HG03060 (cell line): ENCODE results near the gene ATOX1.

Source experiments
- ATAC-seq: cut with Tn5 transposase; IDR thresholded peaks from one replicate; pipeline ENCODE4 v1.9.1; 2021; ENCODE audit warnings: low read depth, moderate number of reproducible peaks; ENCODE audit not compliant: unreplicated experiment

ATOX1 gene

DNA sequence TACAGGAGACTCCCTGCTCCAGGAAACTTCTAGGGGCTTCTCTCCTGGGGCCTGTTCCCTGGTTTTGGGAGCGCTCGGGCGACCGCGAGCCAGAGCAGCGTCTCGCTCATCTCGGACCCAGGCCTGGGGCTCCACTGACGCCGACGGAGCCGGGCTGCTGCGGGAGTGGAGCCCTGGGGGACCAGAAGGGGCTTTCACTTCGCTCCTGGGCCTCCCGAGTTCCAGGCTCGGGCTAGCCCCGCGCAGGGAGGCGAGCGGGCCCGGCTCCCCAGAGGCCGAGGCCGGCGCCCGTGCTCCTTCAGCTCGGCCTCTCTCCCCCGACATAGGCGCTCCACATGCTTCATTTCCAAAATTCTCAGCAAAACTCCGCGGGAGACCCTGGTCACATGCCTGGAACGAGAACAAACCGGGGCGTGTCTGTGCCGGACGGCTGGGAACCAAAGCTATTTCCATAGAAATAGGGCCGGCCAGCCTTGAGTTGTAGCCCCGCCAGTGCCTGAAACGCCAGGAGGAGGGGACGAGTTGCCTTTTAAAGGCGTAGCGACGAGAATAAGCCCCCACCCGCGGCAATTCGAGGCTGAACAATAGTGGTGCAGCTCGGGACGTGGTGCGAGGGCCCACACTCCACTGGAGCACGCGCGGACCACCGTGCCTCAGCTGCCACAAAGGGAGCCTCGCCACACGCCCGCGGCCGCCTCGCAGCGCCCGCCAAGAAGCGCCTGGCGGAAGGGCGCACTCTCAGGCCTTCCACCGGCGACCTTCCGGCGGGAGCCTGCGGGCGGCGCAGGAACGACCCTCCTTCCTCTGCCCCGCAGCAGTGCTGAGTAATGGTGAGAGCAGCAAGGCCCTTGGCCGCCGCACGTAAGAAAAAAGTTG is 12.2 kb upstream of the ATOX1 start:
- peak; percentile 1 for ATAC-seq

DNA sequence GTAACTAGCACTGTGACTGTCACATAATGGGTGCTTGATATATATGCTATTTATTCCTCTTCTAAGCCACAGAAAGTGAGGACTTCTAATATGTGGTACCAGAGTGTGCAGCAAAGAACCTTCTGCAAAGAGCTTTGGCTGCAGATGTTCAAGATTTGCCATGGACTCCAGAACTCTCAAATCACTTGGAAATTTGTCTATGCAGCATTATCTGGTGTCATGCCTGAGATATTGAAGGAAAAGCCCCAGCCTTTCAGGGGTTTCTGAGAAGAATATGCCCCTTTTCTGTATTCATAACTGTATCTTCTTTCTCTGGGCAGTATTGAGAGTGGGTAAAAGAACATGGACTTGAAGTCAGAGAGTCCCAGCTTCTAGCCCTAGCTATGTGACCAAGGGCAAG is 8.5 kb upstream of the ATOX1 start:
- no peak for ATAC-seq

DNA sequence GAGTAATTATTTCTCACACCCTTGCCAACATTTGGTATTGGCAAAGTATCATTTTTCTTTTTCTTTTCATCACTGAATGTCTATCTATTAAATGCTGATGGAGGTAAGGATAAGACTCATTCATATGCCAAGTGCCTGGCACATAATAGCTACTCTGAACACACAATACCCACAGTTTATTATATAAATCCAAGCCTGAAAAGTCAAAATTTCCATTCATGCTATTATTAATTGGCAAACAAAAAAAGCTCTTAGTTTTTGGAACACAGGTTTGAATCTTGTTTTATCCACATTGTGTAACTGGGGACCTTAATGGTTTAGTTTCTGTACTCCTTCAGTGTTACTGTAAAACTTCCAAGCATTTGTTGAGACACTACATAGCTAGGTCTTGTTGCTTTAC is 6.4 kb upstream of the ATOX1 start:
- ATAC-seq, result no peak

DNA sequence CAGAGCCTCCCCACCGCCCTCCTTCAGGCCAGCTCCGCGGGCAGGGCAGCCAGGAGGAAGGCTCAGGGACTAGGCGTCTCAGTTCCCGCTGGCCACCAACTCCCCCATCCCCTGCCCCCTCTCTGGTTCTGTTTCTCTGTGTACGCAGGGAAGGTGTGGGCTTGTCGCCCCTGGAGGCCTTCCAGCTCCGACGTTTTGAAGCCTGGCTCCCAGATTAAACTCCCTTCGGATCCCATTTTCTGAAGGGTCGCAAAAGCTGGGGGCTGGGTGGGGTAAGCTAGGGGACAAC is 346 bp downstream of the ATOX1 start:
- ATAC-seq, result no peak

DNA sequence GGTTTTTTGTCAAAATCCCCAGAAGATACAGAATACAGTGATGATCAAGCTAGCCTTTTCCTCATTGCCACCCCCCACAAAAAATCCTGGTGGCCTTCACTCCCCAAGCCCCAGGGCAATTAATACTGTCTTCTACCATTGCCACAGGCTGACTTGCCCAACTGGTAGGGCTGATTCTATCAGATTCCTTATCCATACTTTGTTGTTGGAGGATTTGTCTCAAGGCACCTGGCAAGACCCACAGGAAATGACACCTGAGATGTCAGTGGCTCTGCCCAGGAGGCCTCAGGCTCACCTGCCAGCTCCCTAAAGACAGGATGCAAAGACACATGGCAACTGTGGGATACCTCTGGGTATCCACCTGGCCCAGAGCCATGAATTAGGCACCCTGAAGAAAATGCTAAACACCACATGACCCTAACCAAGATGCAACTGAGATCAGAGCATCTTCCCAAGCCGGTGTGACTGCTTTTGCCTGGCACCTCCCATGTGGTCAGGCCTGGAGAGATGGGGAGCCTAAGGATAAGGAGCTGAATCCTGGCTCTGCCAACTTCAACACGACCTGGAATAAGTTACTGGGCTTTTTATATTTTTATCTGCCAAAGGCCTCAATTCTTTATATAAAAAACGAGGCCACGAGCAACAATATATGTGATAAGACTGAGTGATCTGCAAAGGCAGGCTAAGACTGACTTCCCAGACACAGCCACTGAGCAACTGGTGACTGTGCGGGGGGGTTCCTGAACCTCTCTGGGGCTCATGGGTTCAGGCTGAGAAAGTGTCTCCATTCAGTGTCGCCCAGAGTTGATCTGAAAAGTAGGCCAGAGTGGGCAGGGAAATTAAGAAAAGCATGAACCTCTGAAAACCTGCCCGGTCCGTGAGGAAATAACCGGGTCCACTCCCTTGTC is 944 bp downstream of the ATOX1 start:
- ATAC-seq, result no peak

DNA sequence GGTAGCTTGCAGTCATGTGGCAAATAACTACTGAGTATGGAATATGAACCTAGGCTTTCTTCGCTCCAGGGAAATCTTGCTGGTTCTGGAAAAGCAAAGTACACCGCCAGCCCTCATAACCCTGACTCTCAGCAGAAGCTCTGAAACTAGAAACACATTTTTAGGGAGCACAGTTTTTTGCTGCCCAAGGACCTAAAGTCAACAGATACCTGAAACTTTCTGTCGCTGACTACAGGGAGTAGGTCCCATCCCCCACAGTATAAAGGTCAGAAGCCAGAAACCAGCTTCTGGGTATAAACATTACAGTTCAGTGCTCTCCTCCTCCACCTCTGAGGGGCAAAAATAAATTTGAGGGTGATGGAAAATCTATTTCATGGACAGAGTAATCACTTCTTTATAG is 3.0 kb downstream of the ATOX1 start:
- ATAC-seq, result no peak

DNA sequence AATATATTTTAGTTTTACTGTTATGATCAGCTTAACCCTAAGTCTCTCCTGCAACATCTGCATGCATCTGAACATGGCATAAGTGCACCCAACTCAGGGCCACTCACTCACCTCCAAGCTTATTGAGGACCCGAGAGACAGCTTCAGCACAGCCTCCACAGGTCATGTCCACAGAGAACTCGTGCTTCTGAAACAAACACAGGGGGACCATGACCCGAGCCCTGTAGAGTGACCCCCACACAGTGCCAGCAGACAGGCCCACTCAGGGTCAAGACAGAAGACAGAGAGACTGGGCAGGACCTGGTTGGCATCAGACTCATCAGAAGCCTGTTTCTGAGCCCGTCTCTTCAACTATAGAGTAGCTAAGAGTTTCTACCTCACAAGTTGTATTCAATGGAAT is 6.8 kb downstream of the ATOX1 start:
- ATAC-seq, result no peak

DNA sequence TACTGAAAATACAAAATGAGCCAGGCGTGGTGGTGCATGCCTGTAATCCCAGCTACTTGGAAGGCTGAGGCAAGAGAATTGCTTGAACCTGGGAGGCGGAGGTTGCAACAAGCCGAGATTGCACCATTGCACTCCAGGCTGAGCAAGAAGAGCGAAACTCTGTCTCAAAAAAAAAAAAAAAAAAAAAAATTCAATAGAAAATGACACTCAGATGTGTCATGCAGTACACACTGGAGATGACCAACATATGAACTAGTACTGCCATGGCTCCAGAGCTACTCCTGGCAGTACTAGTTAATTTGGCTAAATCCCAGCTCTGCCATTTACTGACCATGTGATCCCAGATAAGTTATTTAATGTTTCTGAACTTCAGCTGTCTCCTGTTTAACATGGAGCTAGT is 7.3 kb downstream of the ATOX1 start:
- no peak for ATAC-seq

DNA sequence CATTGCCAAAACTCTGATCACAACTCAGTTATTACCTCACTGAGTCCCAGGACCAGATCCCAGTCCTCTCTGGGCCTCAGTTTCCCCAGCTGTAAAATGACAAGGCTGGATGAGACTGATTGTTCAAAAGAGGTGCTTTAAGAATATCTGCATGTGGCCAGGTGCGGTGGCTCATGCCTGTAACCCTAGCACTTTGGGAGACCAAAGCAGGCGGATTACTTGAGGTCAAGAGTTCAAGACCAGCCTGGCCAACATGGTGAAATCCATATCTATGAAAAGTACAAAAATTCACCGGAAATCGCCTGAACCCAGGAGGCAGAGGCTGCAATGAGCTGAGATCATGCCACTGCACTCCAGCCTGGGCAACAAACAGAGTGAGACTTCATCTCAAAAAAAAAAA is 8.3 kb downstream of the ATOX1 start:
- no peak for ATAC-seq

DNA sequence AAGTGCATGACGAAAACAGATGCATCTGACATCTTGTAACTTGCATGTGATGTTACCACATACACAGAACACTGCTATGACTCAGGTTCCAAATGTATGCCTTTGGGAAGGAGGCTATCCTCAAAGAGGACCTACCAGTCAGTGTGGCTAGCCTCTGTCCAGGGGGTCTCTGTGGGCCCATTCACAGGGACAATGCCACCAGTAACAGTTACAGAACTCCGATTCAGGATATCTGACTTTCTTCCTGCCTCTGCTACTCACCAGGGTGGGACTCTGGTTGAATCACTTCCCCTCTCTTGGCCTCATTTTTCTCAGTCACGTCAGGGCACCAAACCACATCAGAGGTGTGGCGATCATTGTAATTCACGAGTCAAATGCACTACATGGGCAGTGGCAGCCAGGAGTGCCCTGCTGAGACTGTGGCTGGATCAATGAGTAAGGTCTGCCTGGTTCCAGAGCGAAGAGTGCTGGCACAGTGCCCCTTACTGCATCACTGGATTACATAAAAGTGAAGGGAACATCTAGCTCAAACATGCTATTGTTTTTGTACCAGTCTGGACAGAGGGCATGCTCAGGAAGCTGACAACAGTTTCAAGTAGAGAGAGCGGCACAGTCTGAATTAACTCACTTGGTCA is 13.2 kb downstream of the ATOX1 start:
- ATAC-seq, result peak; percentile 35

DNA sequence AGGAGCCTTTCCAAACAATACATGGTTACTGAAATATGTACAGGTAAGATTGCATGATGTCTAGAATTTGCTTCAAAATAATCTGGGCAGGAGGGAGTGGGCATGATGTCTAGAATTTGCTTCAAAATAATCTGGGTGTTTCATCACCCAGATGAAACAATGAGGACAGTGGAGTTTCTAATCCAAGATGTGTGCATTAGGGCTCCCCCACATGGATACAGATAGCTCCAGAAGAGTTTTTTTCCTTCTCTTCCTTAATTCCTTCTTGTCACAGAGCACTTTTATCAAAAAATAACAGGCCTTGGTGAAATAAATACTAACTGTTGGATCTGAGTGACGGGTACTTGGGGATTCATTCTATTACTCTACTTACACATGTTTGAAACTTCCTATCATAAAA is 14.9 kb downstream of the ATOX1 start:
- no peak for ATAC-seq

DNA sequence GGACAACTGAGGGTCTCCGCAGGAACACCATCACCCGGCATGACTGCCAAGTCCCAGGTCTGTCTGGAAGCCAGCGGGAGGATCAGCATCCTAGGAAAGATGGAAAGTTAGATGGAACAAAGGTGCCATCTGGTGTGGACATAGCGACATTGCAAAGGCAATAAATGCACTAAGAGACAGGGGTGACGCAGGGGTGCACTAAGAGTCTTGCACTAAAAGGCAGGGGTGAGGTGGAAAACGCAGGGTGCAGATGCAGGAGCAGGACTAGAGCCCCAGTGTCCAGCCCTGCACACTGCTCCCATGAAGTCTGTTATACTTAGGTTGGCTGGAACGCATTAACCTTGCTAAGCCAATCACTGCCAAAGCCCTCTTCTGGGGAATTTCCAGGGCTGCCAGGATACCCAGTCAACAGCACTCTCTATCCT is 15.5 kb downstream of the ATOX1 start:
- ATAC-seq, result no peak

DNA sequence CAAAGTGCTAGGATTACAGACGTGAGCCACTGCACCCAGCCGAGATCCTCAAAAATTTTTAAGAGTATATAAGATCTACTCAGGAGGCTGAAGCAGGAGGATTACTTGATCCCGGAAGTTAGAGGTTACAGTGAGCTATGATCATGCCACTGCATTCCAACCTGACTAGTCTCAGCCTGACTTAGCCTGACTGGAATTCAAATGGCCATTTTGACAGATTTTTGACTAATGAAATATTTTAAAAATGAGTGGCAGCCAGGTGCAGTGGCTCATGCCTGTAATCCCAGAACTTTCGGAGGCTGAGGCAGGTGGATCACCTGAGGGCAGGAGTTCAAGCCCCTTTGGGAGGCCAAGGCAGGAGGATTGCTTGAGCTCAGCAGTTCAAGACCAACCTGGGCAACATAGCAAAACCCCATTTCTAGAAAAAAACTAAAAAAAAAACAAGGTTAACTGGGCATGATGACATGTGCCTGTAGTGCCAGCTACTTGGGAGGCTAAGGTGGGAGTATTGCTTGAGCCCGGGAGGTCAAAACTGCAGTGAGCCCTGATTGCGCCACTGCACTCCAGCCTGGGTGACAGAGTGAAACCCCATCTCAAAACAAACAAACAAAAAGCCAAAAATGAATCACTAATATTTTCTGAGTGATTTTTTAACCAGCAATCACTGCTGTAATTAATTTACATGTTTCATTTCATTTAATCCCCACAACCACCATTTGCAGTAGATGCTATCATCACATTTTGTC is 16.6 kb downstream of the ATOX1 start:
- ATAC-seq, result no peak

DNA sequence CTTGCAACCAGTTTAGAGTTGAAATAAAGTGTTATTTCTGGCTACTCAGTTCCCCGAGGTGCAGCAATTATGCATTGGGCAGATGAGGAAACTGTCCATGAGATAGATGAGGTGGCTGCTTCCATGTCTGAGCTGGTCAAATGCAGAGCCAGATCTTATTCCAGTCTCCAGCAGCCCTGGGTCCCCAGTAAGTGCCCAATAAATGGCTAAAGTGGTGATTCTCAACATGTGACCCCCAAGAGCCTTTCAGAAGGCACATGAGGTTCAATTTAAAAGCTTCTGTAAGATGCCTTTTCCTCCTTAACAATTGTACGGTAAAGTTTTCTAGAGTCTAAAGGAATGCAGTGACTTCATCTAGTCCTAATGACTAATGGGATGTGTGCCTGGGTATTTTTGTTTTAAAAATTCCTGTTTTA is 17.5 kb downstream of the ATOX1 start:
- ATAC-seq, result no peak

DNA sequence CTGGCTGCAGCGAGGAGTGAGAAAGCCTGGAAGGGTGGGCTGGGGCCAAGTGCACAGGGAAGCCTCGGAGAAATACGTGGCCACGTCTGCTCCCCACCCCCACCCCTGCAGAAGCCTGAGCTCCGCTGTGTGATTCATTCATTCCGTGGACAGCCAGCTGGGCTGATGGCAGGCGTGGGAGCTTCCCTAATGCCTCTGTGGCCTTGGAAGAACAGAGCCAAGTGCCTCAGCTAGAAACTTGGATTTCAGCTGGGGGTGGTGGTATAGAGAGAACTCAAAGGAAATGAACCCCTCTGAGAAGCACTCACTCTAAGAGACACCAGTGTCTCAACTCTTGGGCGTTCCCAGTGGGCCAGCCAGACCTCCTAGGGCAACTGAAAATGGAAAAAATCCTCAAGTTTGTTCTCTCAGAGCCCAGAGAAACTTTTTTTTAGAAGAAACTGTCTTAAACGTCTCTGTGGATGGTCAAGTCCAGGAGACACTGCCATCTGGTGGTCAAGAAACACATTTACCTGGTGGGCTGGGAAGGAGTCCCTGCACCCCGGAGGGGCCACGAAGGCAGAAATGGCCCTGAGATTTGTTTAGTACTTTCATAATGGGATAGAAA is 18.0 kb downstream of the ATOX1 start:
- no peak for ATAC-seq

DNA sequence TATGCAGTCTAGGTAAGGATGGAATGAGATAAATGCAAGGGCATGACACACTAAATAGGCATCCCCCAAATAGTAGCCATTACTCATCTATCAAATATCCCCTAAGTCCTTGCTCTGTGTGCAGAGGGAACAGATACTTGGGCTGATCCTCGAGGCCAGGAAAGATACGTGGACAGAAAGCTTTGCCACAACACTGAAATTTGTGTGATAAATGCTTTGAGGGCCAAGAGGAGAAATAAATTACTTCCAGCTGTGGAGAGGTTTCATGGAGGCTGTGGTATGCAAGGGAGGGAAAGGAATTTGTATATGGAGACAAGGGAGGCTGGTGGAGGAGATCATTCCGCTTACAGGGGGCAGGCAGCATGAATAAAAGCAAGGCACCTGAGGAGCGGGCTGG is 18.5 kb downstream of the ATOX1 start:
- no peak for ATAC-seq

DNA sequence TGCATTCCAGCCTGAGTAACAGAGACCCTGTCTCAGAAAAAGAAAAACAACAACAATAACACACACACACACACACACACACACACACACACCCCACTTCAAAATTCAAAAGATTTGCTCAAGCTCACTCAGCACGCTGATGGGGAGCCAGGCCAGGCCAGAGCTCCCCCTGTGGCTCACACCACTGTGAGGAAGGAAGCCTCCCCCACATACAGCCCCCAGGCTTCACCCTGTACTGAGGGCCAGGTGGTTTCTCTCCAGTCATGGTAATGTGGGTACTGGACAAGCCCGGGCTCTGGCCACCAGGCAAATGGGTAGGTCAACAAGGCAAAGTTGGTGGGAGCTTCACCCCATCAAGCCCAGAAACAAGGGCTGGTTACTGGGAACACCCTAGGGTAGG is 19.0 kb downstream of the ATOX1 start:
- no peak for ATAC-seq

DNA sequence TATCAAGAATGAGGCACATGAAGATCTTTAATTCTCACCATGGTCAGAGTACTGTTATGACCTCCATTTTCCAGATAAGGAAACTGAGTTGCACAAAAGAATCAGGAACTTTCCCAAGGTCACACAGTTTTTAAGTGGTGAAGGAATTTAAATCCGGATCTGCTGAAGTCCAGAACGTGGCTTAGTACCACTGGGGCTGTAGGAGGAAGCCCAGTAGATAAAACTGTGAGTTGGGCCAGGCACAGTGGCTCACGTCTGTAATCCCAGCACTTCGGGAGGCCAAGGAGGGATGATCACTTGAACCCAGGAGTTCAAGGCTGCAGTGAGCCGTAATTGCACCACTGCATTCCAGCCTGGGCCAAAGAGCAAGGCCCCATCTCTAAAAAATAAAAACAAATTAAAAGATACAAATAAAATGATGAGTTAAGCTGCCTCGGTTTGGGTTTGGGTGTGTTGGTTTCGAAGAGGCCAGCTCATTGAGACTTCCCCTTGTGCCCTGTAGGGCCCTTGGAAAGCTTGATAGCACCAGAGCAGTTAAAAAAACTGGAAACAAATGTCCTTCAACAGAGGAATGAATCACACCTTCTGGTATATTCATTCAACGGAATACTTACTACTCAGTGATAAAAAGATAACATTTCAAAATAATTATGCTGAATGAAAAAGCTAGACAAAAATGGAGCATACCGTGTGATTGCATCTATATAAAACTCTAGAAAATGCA is 20.1 kb downstream of the ATOX1 start:
- ATAC-seq, result no peak

DNA sequence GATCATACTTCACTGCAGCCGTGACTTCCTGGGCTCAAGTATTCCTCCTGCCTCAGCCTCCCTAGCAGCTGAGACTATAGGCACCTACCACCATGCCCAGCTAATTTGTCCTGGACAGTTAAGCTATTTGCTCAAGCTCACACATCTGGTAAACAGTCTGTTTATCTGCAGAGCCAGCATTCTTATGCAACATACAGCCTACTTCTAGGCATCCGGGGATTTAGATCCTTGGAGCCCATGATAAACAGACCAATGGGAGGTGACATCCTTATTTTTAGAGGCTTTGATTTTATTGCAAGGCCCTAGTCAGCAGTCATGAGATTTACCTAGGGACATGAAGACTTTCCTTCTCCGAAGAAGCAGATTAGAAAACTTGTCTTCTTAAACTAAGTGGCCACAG is 21.0 kb downstream of the ATOX1 start:
- ATAC-seq, result no peak

DNA sequence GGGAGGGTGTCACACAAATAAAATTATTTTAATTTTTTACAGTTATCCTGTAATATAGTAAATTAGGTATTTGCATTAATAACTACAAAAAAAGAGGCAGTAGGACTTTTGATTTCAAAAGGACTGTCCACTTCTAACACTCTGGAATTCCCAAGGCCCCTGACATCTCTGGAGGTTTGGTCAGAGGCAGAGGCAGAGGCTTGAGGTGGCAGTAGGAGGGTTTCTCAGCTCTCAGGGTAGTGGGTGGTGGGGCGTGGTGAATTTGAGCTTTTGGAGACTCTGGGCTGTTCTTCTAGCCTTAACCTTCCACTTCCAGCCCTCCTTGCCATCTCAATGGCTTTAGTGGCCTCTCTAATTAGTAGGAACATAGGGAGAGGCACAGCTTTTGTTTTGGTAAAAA is 22.8 kb downstream of the ATOX1 start:
- no peak for ATAC-seq
